22Rv1 (cell line): ENCODE data around the gene C6orf141.

Experiments used
- ZFX ChIP-seq: fragments of 450-650 bp; IDR thresholded peaks from 2 replicates; pipeline ENCODE4 v1.6.1; 2017; ENCODE audit warnings: antibody characterized with exemption, borderline replicate concordance
- TF ChIP-seq, protein P1 (sequence below): fragments of 450-650 bp; IDR thresholded peaks from 2 replicates; pipeline ENCODE4 v1.5.1; 2017; ENCODE audit warnings: mild to moderate bottlenecking

DNA sequence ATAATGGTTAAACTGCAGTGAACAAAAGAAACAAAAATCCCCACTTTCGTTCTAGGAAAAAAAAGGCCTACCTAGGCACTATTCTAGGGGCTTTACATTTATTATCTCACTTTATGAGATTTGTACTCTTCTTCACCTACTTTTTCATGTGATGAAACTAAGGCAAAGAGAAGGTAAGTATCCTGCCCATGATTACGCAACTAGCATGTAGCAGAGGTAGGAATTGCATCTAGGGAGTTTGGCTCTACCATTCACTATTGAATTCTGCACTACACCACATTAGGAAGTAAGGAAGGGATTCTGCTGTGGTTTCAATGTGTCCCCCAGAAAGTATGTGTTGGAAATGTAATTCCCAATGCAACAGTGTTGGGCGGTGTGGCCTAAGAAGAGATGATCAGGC lies 11.4 kb upstream of the C6orf141 start:
- TF ChIP-seq, protein P1, sequence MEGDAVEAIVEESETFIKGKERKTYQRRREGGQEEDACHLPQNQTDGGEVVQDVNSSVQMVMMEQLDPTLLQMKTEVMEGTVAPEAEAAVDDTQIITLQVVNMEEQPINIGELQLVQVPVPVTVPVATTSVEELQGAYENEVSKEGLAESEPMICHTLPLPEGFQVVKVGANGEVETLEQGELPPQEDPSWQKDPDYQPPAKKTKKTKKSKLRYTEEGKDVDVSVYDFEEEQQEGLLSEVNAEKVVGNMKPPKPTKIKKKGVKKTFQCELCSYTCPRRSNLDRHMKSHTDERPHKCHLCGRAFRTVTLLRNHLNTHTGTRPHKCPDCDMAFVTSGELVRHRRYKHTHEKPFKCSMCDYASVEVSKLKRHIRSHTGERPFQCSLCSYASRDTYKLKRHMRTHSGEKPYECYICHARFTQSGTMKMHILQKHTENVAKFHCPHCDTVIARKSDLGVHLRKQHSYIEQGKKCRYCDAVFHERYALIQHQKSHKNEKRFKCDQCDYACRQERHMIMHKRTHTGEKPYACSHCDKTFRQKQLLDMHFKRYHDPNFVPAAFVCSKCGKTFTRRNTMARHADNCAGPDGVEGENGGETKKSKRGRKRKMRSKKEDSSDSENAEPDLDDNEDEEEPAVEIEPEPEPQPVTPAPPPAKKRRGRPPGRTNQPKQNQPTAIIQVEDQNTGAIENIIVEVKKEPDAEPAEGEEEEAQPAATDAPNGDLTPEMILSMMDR = no peak
- no peak for TF ChIP-seq ZFX
